IMR-90 (cell line): ENCODE data around the gene GCC2.

Experiments used
- BHLHE40 ChIP-seq: fragments of 150-350 bp; IDR thresholded peaks from 2 replicates; pipeline ENCODE4 v1.6.1; 2016; ENCODE audit warnings: mild to moderate bottlenecking, low read depth, low read length
- CEBPB ChIP-seq: IDR thresholded peaks from 2 replicates; pipeline ENCODE4 v1.6.1; 2012; ENCODE audit warnings: low read depth, low read length, improper control_type of control experiment
- CHD1 ChIP-seq: IDR thresholded peaks from 2 replicates; pipeline ENCODE4 v1.6.1; 2012; ENCODE audit warnings: low read depth, low read length, improper control_type of control experiment
- CTCF ChIP-seq: conservative IDR thresholded peaks from 2 replicates; pipeline ENCODE4 v1.5.1; 2012; ENCODE audit warnings: mild to moderate bottlenecking, low read depth, low read length, improper control_type of control experiment
- FOS ChIP-seq: fragments of 150-350 bp; IDR thresholded peaks from 2 replicates; pipeline ENCODE4 v1.6.1; 2016; ENCODE audit warnings: low read depth, low read length
- NFE2L2 ChIP-seq: fragments of 150-350 bp; IDR thresholded peaks from 2 replicates; pipeline ENCODE4 v1.6.1; 2016; ENCODE audit warnings: low read depth, mild to moderate bottlenecking, low read length
- POLR2A ChIP-seq: IDR thresholded peaks from 2 replicates; pipeline ENCODE4 v1.6.1; 2012; ENCODE audit warnings: mild to moderate bottlenecking, low read depth, low read length
- RAD21 ChIP-seq: IDR thresholded peaks from 2 replicates; pipeline ENCODE4 v1.6.1; 2012; ENCODE audit warnings: low read length, improper control_type of control experiment
- RFX5 ChIP-seq: IDR thresholded peaks from 2 replicates; pipeline ENCODE4 v1.8.0; 2012; ENCODE audit warnings: low read depth, mild to moderate bottlenecking, low read length, moderate library complexity
- SMC3 ChIP-seq: fragments of 150-350 bp; IDR thresholded peaks from 2 replicates; pipeline ENCODE4 v1.6.1; 2016; ENCODE audit warnings: low read depth, mild to moderate bottlenecking, antibody characterized with exemption, low read length, moderate library complexity

- no peak for TF ChIP-seq CTCF
- TF ChIP-seq SMC3 = no peak
- no peak for TF ChIP-seq RAD21
- no peak for TF ChIP-seq FOS
- TF ChIP-seq NFE2L2 = no peak
- TF ChIP-seq POLR2A = no peak
- no peak for TF ChIP-seq BHLHE40
- no peak for TF ChIP-seq RFX5
- no peak for TF ChIP-seq CEBPB
- TF ChIP-seq CHD1 = no peak
These were observed 25.9 kb upstream of the GCC2 start for GRCh38 chr2:108423067-108423466.
